Measurements from ENCODE around the gene PAK2. TPM values are rescaled to one million over a fixed set of nuclear protein-coding genes. Genes with fewer than 3 reads are reported as not detected.
"Not testable (repeated sequence)": the region's sequence is repeated elsewhere in the genome, so short reads cannot be mapped to it uniquely, and the experiment has no call there.

Gene PAK2
- total and polyA plus RNA-seq, 5 experiments from 2014 or later, result 28.4 to 81.0 (median 30.3) TPM

GRCh38 chr3:196740481-196741248 is 1.0 kb downstream of the PAK2 start:
- POLR2A ChIA-PET, result interaction anchor here (0.6 to 3.0 kb wide), 17 partner anchors 28 to 308 kb away, joined by 3 to 36 read pairs (median 4); partner anchors contain the start of genes CEP19, FBXO45, NCBP2 and NRROS
- peaks cover 16 to 47% (median 31%) of the 10 kb centered on the region in 4 donors for H3K4me1 Mint-ChIP-seq

GRCh38 chr3:196741249-196741889 is 1.7 kb downstream of the PAK2 start:
- Mint-ChIP-seq H3K27me3 (no peaks in the 10 kb centered on the region), H3K36me3 (peaks cover 0 to 14% (median 6%) of the 10 kb centered on the region in 3 donors), H3K4me1 (peaks cover 16 to 54% (median 31%) of the 10 kb centered on the region in 4 donors), H3K4me3 (peak overlapping the region; percentile 95 to 100 (median 98)), H3K9me3 (no peaks in the 10 kb centered on the region), H3K27ac (peak overlapping the region; percentile 95 to 100 (median 99))
- ATAC-seq, result no peak
- DNase-seq, result no peak
- POLR2A ChIA-PET, result interaction anchor here (1.0 to 3.0 kb wide), 8 partner anchors 29 to 228 kb away, joined by 3 to 36 read pairs (median 5); partner anchors contain the start of genes CEP19, FBXO45, NRROS and PIGX

More at GRCh38 chr3:196740481-196741248, 1.0 kb downstream of the PAK2 start:
- ATAC-seq (peak; percentile 29 to 67), DNase-seq (peak in 8 of 10 donors; percentile 32 to 80 (median 62))
- no peaks in the 10 kb centered on the region for H3K9me3 Mint-ChIP-seq
- peaks cover 0 to 7% (median 0%) of the 10 kb centered on the region in 3 donors for H3K36me3 Mint-ChIP-seq
- peak overlapping the region; percentile 95 to 100 (median 98) for H3K4me3 Mint-ChIP-seq
- H3K27me3 Mint-ChIP-seq, result no peaks in the 10 kb centered on the region
- H3K27ac Mint-ChIP-seq, result peak overlapping the region; percentile 95 to 100 (median 99)

GRCh38 chr3:196743569-196743968 is 3.9 kb downstream of the PAK2 start:
- Mint-ChIP-seq H3K27ac (peak overlapping the region in 5 of 10 donors; percentile 12 to 71 (median 64)), H3K4me3 (peak overlapping the region in 3 of 10 donors; percentile 0 to 40 (median 37)), H3K36me3 (peaks cover 10 to 26% (median 17%) of the 10 kb centered on the region in 3 donors), H3K4me1 (peaks cover 24 to 69% (median 40%) of the 10 kb centered on the region in 4 donors)
- ATAC-seq, DNase-seq, POLR2A ChIA-PET, H3K9me3 Mint-ChIP-seq, H3K27me3 Mint-ChIP-seq: not testable (repeated sequence)

GRCh38 chr3:196749125-196749524 is 9.5 kb downstream of the PAK2 start:
- peaks cover 23 to 70% (median 53%) of the 10 kb centered on the region in 4 donors for H3K4me1 Mint-ChIP-seq
- POLR2A ChIA-PET, result interaction anchor here (0.6 kb wide), 1 partner anchor 316 kb away, joined by 3 read pairs; no protein-coding TSS in a partner anchor
- no peaks in the 10 kb centered on the region for H3K27me3 Mint-ChIP-seq
- peaks cover 10 to 63% (median 31%) of the 10 kb centered on the region in 3 donors for H3K36me3 Mint-ChIP-seq
- peak overlapping the region in 3 of 10 donors; percentile 12 to 20 (median 16) for H3K4me3 Mint-ChIP-seq
- peak overlapping the region in 4 of 10 donors; percentile 5 to 34 (median 22) for H3K27ac Mint-ChIP-seq
- DNase-seq, result no peak
- peaks cover 0 to 10% (median 0%) of the 10 kb centered on the region in 9 donors for H3K9me3 Mint-ChIP-seq
- no peak for ATAC-seq

GRCh38 chr3:196753201-196753600 is 13.5 kb downstream of the PAK2 start:
- no peaks in the 10 kb centered on the region for H3K27me3 Mint-ChIP-seq
- H3K9me3 Mint-ChIP-seq, result peaks cover 0 to 26% (median 9%) of the 10 kb centered on the region in 9 donors
- peak overlapping the region in 4 of 10 donors; percentile 26 to 54 (median 38) for H3K27ac Mint-ChIP-seq
- ATAC-seq, result no peak
- peaks cover 13 to 68% (median 50%) of the 10 kb centered on the region in 3 donors for H3K36me3 Mint-ChIP-seq
- DNase-seq, result no peak
- H3K4me1 Mint-ChIP-seq, result peaks cover 38 to 72% (median 67%) of the 10 kb centered on the region in 4 donors
- no peak overlapping the region for H3K4me3 Mint-ChIP-seq
- POLR2A ChIA-PET, result no interaction called here

GRCh38 chr3:196754091-196754981 is 14.7 kb downstream of the PAK2 start:
- DNase-seq, result no peak
- peak in 1 of 2 donors; percentile 16 for ATAC-seq
- Mint-ChIP-seq H3K36me3 (peaks cover 9 to 57% (median 44%) of the 10 kb centered on the region in 3 donors), H3K4me3 (peak overlapping the region in 4 of 10 donors; percentile 0 to 30 (median 8)), H3K9me3 (peaks cover 0 to 26% (median 9%) of the 10 kb centered on the region in 9 donors), H3K27ac (peak overlapping the region; percentile 18 to 73 (median 42)), H3K4me1 (peaks cover 30 to 68% (median 62%) of the 10 kb centered on the region in 4 donors), H3K27me3 (no peaks in the 10 kb centered on the region)
- POLR2A ChIA-PET, result no interaction called here

- POLR2A ChIA-PET, result no interaction called here
- peaks cover 9 to 46% (median 37%) of the 10 kb centered on the region in 3 donors for H3K36me3 Mint-ChIP-seq
- H3K27ac Mint-ChIP-seq, result peak overlapping the region in 6 of 10 donors; percentile 24 to 69 (median 47)
- H3K4me1 Mint-ChIP-seq, result peaks cover 30 to 63% (median 59%) of the 10 kb centered on the region in 4 donors
- H3K4me3 Mint-ChIP-seq, result peak overlapping the region in 1 of 10 donors; percentile 6
- H3K27me3 Mint-ChIP-seq, result no peaks in the 10 kb centered on the region
- no peak for ATAC-seq
- no peak for DNase-seq
- H3K9me3 Mint-ChIP-seq, result peaks cover 0 to 26% (median 9%) of the 10 kb centered on the region in 9 donors
These were observed 17.1 kb downstream of the PAK2 start for GRCh38 chr3:196756732-196757131.

GRCh38 chr3:196757876-196758739 is 18.5 kb downstream of the PAK2 start:
- POLR2A ChIA-PET, result interaction anchor here (0.6 kb wide), 1 partner anchor 109 kb away, joined by 3 read pairs; no protein-coding TSS in a partner anchor
- Mint-ChIP-seq H3K4me3 (peak overlapping the region in 8 of 10 donors; percentile 0 to 54 (median 30)), H3K36me3 (peaks cover 9 to 42% (median 39%) of the 10 kb centered on the region in 3 donors), H3K4me1 (peaks cover 30 to 65% (median 60%) of the 10 kb centered on the region in 4 donors), H3K9me3 (peaks cover 0 to 26% (median 9%) of the 10 kb centered on the region in 9 donors), H3K27me3 (no peaks in the 10 kb centered on the region), H3K27ac (peak overlapping the region; percentile 20 to 86 (median 78))
- ATAC-seq, result peak; percentile 39 to 73
- peak in 1 of 10 donors; percentile 9 for DNase-seq

GRCh38 chr3:196763179-196763578 is 23.5 kb downstream of the PAK2 start:
- DNase-seq, result no peak
- H3K9me3 Mint-ChIP-seq, result no peaks in the 10 kb centered on the region
- H3K36me3 Mint-ChIP-seq, result peaks cover 0 to 40% (median 17%) of the 10 kb centered on the region in 3 donors
- H3K27me3 Mint-ChIP-seq, result no peaks in the 10 kb centered on the region
- H3K4me1 Mint-ChIP-seq, result peaks cover 17 to 51% (median 38%) of the 10 kb centered on the region in 4 donors
- ATAC-seq, result no peak
- no peak overlapping the region for H3K4me3 Mint-ChIP-seq
- peak overlapping the region in 7 of 10 donors; percentile 19 to 80 (median 55) for H3K27ac Mint-ChIP-seq
- POLR2A ChIA-PET, result no interaction called here

GRCh38 chr3:196765454-196765853 is 25.8 kb downstream of the PAK2 start:
- Mint-ChIP-seq H3K9me3 (no peaks in the 10 kb centered on the region), H3K4me1 (peaks cover 15 to 45% (median 31%) of the 10 kb centered on the region in 4 donors), H3K4me3 (no peak overlapping the region)

GRCh38 chr3:196771067-196771466 is 31.4 kb downstream of the PAK2 start:
- peak overlapping the region in 6 of 10 donors; percentile 23 to 84 (median 52) for H3K27ac Mint-ChIP-seq
- no peaks in the 10 kb centered on the region for H3K27me3 Mint-ChIP-seq
- POLR2A ChIA-PET, result no interaction called here
- DNase-seq (no peak), ATAC-seq (no peak)
- H3K9me3 Mint-ChIP-seq, result no peaks in the 10 kb centered on the region
- peaks cover 33 to 81% (median 61%) of the 10 kb centered on the region in 4 donors for H3K4me1 Mint-ChIP-seq
- H3K36me3 Mint-ChIP-seq, result peaks cover 0 to 35% (median 8%) of the 10 kb centered on the region in 3 donors
- peak overlapping the region in 2 of 10 donors; percentile 24 to 29 for H3K4me3 Mint-ChIP-seq

More at GRCh38 chr3:196765454-196765853, 25.8 kb downstream of the PAK2 start:
- DNase-seq (no peak), ATAC-seq (no peak)
- peak overlapping the region in 1 of 10 donors; percentile 9 for H3K27ac Mint-ChIP-seq
- H3K36me3 Mint-ChIP-seq, result peaks cover 0 to 49% (median 17%) of the 10 kb centered on the region in 3 donors
- H3K27me3 Mint-ChIP-seq, result no peaks in the 10 kb centered on the region
- POLR2A ChIA-PET, result no interaction called here

Data from naive thymus-derived CD8-positive, alpha-beta T cell (primary cell).